Measurements from ENCODE around the gene ESPNL.

DNA sequence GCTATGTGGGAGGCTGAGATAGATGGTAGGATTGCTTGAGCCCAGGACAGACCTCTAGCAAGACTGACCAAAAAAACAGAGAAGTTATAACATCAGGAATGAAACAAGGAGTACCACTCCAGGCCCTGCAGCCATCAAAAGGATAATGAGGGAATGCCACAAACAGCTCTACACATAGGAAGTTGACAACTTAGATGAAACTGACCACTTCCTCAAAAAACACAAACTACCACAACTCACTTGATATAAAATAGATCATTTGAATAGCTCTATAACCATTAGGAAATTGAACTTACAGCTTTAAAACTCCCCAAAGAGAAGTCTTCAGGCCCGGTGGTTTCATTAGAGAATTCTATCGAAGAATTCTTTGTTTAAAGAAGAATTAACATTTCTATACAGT, 12.9 kb upstream of the ESPNL start:
- no peak for TF ChIP-seq CTCF (IDR thresholded peaks at IDR 0.05)
- no peak for TF ChIP-seq POLR2AphosphoS5 (IDR thresholded peaks at IDR 0.05)
- no peak for TF ChIP-seq POLR2A (IDR thresholded peaks at IDR 0.05)

Measured in transverse colon (tissue), 4 donors.